ENCODE measurements around the gene PPM1D. TPM values are rescaled to one million over a fixed set of nuclear protein-coding genes. Genes with fewer than 3 reads are reported as not detected.

PPM1D gene
- total and polyA plus RNA-seq, 10 donors = 2.7 to 19.8 (median 16.1) TPM

DNA sequence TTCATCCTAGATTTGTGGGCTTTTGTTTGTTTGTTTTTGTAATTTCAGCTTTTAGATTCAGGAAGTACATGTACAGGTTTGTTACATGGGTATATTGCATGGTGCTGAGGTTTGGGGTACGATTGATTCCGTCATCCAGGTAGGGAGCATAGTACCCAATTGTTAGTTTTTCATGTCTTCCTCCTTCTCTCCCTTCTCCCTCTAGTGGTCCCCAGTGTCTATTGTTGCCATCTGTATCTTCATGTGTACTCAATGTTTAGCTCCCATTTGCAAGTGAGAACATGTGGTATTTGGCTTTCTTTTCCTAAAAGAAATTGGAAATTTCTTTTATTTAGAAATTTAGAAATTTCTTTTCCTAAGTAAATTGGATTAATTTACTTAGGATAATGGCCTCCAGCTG, 40.5 kb downstream of the PPM1D start:
- DNase-seq = no peak
- no peaks in the 10 kb centered on the region for H3K27me3 ChIP-seq (replicated peaks in 1 of 7)
- H3K36me3 ChIP-seq = peaks cover 0 to 67% (median 14%) of the 10 kb centered on the region in 6 donors
- 67 to 85% (median 77%) methylated on average over 2 of the region's 2 CpGs for WGBS, 5 donors
- no peak overlapping the region for H3K4me3 ChIP-seq
- TF ChIP-seq POLR2AphosphoS5 (IDR thresholded peaks at IDR 0.05) (no peak), POLR2A (IDR thresholded peaks at IDR 0.05) (no peak)
- TF ChIP-seq, protein P1, sequence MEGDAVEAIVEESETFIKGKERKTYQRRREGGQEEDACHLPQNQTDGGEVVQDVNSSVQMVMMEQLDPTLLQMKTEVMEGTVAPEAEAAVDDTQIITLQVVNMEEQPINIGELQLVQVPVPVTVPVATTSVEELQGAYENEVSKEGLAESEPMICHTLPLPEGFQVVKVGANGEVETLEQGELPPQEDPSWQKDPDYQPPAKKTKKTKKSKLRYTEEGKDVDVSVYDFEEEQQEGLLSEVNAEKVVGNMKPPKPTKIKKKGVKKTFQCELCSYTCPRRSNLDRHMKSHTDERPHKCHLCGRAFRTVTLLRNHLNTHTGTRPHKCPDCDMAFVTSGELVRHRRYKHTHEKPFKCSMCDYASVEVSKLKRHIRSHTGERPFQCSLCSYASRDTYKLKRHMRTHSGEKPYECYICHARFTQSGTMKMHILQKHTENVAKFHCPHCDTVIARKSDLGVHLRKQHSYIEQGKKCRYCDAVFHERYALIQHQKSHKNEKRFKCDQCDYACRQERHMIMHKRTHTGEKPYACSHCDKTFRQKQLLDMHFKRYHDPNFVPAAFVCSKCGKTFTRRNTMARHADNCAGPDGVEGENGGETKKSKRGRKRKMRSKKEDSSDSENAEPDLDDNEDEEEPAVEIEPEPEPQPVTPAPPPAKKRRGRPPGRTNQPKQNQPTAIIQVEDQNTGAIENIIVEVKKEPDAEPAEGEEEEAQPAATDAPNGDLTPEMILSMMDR (IDR thresholded peaks at IDR 0.05 in 8 of 11, conservative IDR thresholded peaks at IDR 0.05 in 3 of 11) = no peak
- H3K4me1 ChIP-seq = peaks cover 0 to 22% (median 3%) of the 10 kb centered on the region in 6 donors
- no peak overlapping the region for H3K27ac ChIP-seq
- no peaks in the 10 kb centered on the region for H3K9me3 ChIP-seq
- intact Hi-C loops (cut with DNase I; ENCODE audit: low total_unique reads) = no loop called here

- Histone ChIP-seq H3K27me3 (replicated peaks in 1 of 7) (no peaks in the 10 kb centered on the region), H3K9me3 (no peaks in the 10 kb centered on the region), H3K27ac (no peak overlapping the region), H3K4me1 (peaks cover 2 to 27% (median 4%) of the 10 kb centered on the region in 6 donors), H3K4me3 (no peak overlapping the region), H3K36me3 (peaks cover 0 to 66% (median 9%) of the 10 kb centered on the region in 6 donors)
- TF ChIP-seq POLR2AphosphoS5 (IDR thresholded peaks at IDR 0.05) (no peak), POLR2A (IDR thresholded peaks at IDR 0.05) (no peak)
- intact Hi-C loops (cut with DNase I; ENCODE audit: low total_unique reads) = no loop called here
- DNase-seq = no peak
- 89 to 97% (median 94%) methylated on average over 3 of the region's 3 CpGs for WGBS, 5 donors
Measured at GRCh38 chr17:60641126-60641525, 41.1 kb downstream of the PPM1D start.

- Histone ChIP-seq H3K9me3 (no peaks in the 10 kb centered on the region), H3K4me1 (peaks cover 2 to 34% (median 5%) of the 10 kb centered on the region in 6 donors), H3K36me3 (peaks cover 0 to 59% (median 6%) of the 10 kb centered on the region in 6 donors), H3K27me3 (replicated peaks in 1 of 7) (no peaks in the 10 kb centered on the region), H3K27ac (no peak overlapping the region), H3K4me3 (no peak overlapping the region)
- peak in 1 of 3 donors; percentile 58 for TF ChIP-seq POLR2AphosphoS5 (IDR thresholded peaks at IDR 0.05)
- TF ChIP-seq, protein P1 (IDR thresholded peaks at IDR 0.05 in 8 of 11, conservative IDR thresholded peaks at IDR 0.05 in 3 of 11) = peak in 6 of 11 experiments; percentile 19 to 37 (median 22)
- TF ChIP-seq POLR2A (IDR thresholded peaks at IDR 0.05) = no peak
- DNase-seq = no peak
- intact Hi-C loops (cut with DNase I; ENCODE audit: low total_unique reads) = no loop called here
- WGBS, 5 donors = 50 to 72% (median 64%) methylated on average over 1 of the region's 1 CpG
Measured at GRCh38 chr17:60641810-60642220, 41.8 kb downstream of the PPM1D start.

- H3K27me3 ChIP-seq (replicated peaks in 1 of 7) = no peaks in the 10 kb centered on the region
- TF ChIP-seq POLR2AphosphoS5 (IDR thresholded peaks at IDR 0.05) (no peak), POLR2A (IDR thresholded peaks at IDR 0.05) (no peak)
- TF ChIP-seq, protein P1 (IDR thresholded peaks at IDR 0.05 in 8 of 11, conservative IDR thresholded peaks at IDR 0.05 in 3 of 11) = no peak
- H3K4me1 ChIP-seq = peaks cover 1 to 26% (median 4%) of the 10 kb centered on the region in 6 donors
- H3K27ac ChIP-seq = no peak overlapping the region
- DNase-seq = no peak
- intact Hi-C loops (cut with DNase I; ENCODE audit: low total_unique reads) = no loop called here
- 94 to 98% (median 96%) methylated on average over 3 of the region's 3 CpGs for WGBS, 5 donors
- no peaks in the 10 kb centered on the region for H3K9me3 ChIP-seq
- no peak overlapping the region for H3K4me3 ChIP-seq
- peaks cover 2 to 57% (median 28%) of the 10 kb centered on the region in 6 donors for H3K36me3 ChIP-seq
Measured at GRCh38 chr17:60645918-60646523, 46.0 kb downstream of the PPM1D start.
